UCSD-AML1 (cell line): ENCODE measurements around the gene HEATR1.
A peak's percentile ranks its signal among the peaks of the same experiment; 100 is the strongest.
"Not testable (repeated sequence)": the region's sequence is repeated elsewhere in the genome, so short reads cannot be mapped to it uniquely, and the experiment has no call there.

Experiments used
- DNase-seq: peaks from one replicate; lab custom pipeline; 2025; ENCODE audit not compliant: unreplicated experiment; lab: John Stamatoyannopoulos, UW

Gene HEATR1

DNA sequence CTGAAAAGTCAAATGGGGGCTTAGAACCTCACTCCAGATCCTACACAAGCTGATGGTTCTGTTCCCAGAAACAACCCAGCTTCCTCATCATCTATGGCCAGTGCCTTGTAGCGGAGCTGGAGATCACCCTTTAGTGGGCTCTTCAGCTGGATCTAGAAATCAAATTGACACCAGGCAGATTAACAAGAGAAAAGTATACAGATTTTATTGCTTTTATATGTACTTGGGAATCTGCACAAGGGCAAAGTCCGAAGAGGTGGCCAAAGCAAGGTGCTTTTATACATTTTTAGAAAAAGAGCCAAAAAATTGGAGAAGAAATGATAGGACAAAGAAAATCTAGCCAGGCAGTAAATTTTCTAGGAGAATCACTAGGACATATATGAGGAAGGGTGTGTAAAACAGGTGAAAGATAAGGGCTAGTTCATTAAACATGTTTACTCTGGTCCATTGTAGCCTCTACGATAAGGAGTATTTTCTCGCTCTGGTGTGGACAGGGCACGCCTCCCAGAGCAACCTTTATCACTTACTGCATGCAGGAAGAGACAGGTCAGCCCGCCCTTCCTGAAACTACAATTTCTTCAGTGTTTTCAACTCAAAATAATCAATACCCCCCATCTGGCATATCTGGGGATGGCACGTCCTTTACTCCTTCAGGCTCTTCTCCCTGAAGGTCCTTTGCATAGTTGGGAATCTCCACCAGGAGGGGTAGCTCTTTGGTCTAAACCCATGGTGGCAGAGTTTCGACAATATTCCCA is 94.5 kb downstream of the HEATR1 start:
- no peak for DNase-seq

GRCh38 chr1:236509203-236509602 is 95.1 kb downstream of the HEATR1 start:
- DNase-seq, result no peak

- DNase-seq, result no peak
Observed at GRCh38 chr1:236508593-236509027, 95.7 kb downstream of the HEATR1 start.

- no peak for DNase-seq
Observed at GRCh38 chr1:236507022-236507700, 97.2 kb downstream of the HEATR1 start.

GRCh38 chr1:236504338-236504737 is 100.0 kb downstream of the HEATR1 start:
- not testable (repeated sequence) for DNase-seq

DNA sequence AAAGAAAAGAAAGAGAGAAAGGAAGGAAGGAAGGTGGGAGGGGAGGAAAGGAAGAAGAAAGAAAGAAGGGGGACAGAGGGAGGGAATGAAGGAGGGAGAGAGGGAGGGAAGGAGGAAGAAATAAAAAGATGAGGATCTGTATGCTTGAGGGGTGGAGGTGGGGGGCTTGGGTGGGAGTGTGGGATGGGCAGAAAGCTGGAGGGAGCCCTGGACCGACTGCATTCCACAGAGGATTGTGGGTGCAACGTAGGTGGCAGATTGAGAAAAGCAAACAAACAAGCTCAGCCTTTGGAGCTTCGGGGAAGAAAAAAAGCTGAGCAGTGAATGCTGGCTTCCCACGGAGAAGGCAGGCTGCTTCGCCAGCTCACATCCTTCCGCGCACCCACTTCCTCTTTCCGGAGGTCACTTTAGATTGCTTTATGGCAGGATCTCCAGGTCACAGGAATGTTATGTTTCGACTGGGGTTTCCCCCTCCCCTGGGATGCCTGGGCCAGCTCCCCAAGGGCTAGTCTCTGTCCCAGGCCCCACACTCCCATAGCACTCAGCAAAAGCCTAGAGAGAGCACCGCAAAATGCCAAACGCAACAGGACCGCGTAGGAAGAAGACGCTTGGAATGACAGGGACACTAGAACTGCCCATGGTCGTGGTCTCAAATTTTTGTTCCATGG is 101.2 kb downstream of the HEATR1 start:
- peak; percentile 73 for DNase-seq

DNA sequence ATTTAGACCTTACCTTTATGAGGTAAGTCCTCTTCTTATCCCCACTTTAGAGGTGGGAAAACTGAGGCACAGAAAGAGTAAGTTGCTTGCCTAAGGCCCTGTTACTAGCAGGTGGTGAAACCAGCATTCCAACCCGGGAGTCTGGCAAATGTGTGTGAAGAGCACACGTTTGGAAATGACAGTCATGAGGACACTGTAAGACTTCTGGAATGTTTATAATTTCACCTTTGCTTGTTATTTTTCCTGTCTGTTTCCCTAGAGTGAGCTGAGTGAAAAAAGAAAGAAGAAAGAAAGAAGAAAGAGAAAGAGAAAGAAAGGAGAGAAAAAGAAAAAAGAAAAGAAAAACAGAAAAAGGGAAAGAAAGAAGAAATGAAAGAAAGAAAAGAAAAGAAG is 101.7 kb downstream of the HEATR1 start:
- DNase-seq, result no peak

DNA sequence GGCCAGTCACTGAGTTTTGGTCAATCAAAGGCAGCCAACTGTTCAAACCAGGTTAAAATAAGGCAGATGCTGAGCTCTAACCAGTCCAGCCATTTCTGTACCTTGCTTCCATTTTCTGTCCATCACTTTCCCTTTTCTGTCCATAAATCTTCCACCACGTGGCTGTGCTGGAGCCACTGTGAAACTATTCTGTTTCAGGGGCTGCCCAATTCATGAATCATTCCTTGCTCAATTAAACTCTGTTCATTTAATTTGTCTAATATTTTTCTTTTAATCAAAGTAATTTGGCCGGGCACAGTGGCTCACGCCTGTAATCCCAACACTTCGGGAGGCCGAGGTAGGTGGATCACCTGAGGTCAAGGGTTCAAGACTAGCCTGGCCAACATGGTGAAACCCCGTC is 103.2 kb downstream of the HEATR1 start:
- no peak for DNase-seq
